ENCODE results near the gene SND1.

The SND1 gene

GRCh38 chr7:127920787-127921438 is 268.9 kb downstream of the SND1 start:
- no peaks in the 10 kb centered on the region; the same call in 1 of the 2 replicates for H3K36me3 ChIP-seq (ENCODE audit: control insufficient read depth, insufficient read depth, low read length)
- no peak for TF ChIP-seq CTCF (IDR thresholded peaks at IDR 0.05; ENCODE audit: insufficient read depth, low read length, poor library complexity, severe bottlenecking)
- H3K27me3 ChIP-seq (replicated peaks; ENCODE audit: control insufficient read depth, insufficient read depth, low read length), result no peaks in the 10 kb centered on the region
- H3K4me3 ChIP-seq (replicated peaks; ENCODE audit: low read depth, low read length), result no peak overlapping the region
- no peak for DNase-seq (ENCODE audit: extremely low read depth, insufficient read length)

DNA sequence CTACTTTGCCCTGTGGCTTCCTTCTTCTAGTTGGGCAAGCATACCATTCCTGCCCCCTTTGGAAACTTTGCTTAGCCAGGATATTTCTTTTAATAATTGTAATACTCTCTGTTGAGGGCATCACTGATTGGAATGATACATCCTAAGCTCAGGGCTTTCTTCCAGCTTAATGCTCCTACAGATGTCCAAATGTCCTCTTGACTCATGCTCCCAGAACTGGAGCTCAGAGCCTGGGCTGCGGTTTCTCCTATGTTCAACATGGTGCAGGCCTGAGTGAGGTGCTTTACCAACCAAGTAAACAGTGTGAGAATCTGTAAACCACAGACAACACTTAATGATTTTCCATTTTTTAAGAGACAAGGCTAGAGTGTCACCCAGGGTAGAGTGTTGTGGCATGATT is 270.7 kb downstream of the SND1 start:
- Histone ChIP-seq H3K4me3 (replicated peaks; ENCODE audit: low read depth, low read length) (no peak overlapping the region), H3K36me3 (ENCODE audit: control insufficient read depth, insufficient read depth, low read length) (no peaks in the 10 kb centered on the region), H3K27me3 (replicated peaks; ENCODE audit: control insufficient read depth, insufficient read depth, low read length) (no peaks in the 10 kb centered on the region)
- no peak for TF ChIP-seq CTCF (IDR thresholded peaks at IDR 0.05; ENCODE audit: insufficient read depth, low read length, poor library complexity, severe bottlenecking)
- no peak for DNase-seq (ENCODE audit: extremely low read depth, insufficient read length)

DNA sequence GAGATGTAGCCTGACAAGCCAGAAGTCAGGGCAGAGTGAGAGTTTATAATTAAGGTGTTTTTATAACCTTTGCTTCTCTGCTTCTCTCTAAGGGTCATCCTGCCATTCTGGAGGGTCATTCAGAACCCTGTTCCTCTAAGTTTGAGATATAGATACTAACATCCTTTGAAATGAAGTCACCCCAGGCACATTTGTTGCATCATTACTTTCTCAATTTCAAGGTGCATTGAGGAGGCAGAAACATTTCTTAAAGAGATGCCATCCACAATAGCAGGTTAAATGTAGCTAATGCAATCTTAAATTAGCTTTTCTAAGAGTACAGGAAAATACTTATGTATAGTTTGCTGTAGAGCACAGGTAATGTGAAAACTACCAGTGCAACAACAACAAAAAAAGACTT is 272.9 kb downstream of the SND1 start:
- no peak for DNase-seq (ENCODE audit: extremely low read depth, insufficient read length)
- Histone ChIP-seq H3K27me3 (replicated peaks; ENCODE audit: control insufficient read depth, insufficient read depth, low read length) (no peaks in the 10 kb centered on the region), H3K4me3 (replicated peaks; ENCODE audit: low read depth, low read length) (no peak overlapping the region), H3K36me3 (ENCODE audit: control insufficient read depth, insufficient read depth, low read length) (peaks cover 3% of the 10 kb centered on the region; the same call in 1 of the 2 replicates)
- no peak for TF ChIP-seq CTCF (IDR thresholded peaks at IDR 0.05; ENCODE audit: insufficient read depth, low read length, poor library complexity, severe bottlenecking)

- Histone ChIP-seq H3K4me3 (replicated peaks; ENCODE audit: low read depth, low read length) (no peak overlapping the region), H3K27me3 (replicated peaks; ENCODE audit: control insufficient read depth, insufficient read depth, low read length) (no peaks in the 10 kb centered on the region), H3K36me3 (ENCODE audit: control insufficient read depth, insufficient read depth, low read length) (peaks cover 3% of the 10 kb centered on the region; the same call in 1 of the 2 replicates)
- TF ChIP-seq CTCF (IDR thresholded peaks at IDR 0.05; ENCODE audit: insufficient read depth, low read length, poor library complexity, severe bottlenecking), result no peak
- no peak for DNase-seq (ENCODE audit: extremely low read depth, insufficient read length)
Observed at GRCh38 chr7:127927348-127927696, 275.3 kb downstream of the SND1 start.

DNA sequence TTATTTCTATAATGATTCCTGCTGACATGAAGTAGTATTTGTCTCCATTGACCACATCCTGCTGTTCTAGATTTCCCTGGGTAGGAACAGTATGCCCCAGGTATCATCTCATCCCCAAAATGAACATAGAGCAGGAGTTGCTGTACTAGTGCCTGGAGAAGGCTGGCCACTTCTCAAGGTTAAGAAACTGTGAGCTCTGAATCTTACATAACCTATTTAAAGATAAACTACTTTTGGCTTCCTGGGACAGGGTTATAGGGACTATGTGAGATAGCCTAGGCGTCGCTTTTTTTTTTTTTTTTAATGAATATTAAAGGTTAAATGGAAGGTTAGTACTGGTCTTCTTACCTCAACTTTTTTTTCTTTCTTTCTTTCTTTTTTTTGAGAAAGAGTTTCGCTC is 276.2 kb downstream of the SND1 start:
- H3K4me3 ChIP-seq (replicated peaks; ENCODE audit: low read depth, low read length), result no peak overlapping the region
- no peaks in the 10 kb centered on the region for H3K27me3 ChIP-seq (replicated peaks; ENCODE audit: control insufficient read depth, insufficient read depth, low read length)
- no peak for DNase-seq (ENCODE audit: extremely low read depth, insufficient read length)
- H3K36me3 ChIP-seq (ENCODE audit: control insufficient read depth, insufficient read depth, low read length), result peaks cover 3% of the 10 kb centered on the region
- no peak for TF ChIP-seq CTCF (IDR thresholded peaks at IDR 0.05; ENCODE audit: insufficient read depth, low read length, poor library complexity, severe bottlenecking)

GRCh38 chr7:127928852-127929251 is 276.9 kb downstream of the SND1 start:
- Histone ChIP-seq H3K36me3 (ENCODE audit: control insufficient read depth, insufficient read depth, low read length) (peaks cover 3% of the 10 kb centered on the region), H3K4me3 (replicated peaks; ENCODE audit: low read depth, low read length) (peak overlapping the region; percentile 29), H3K27me3 (replicated peaks; ENCODE audit: control insufficient read depth, insufficient read depth, low read length) (no peaks in the 10 kb centered on the region)
- DNase-seq (ENCODE audit: extremely low read depth, insufficient read length), result no peak
- no peak for TF ChIP-seq CTCF (IDR thresholded peaks at IDR 0.05; ENCODE audit: insufficient read depth, low read length, poor library complexity, severe bottlenecking)
